ENCODE data around the gene ITPR3.
"Not testable (repeated sequence)": the region's sequence is repeated elsewhere in the genome, so short reads cannot be mapped to it uniquely, and the experiment has no call there.

The ITPR3 gene

GRCh38 chr6:33616113-33616512 lies 5.0 kb upstream of the ITPR3 start:
- no peak for DNase-seq

GRCh38 chr6:33616913-33617312 lies 4.2 kb upstream of the ITPR3 start:
- no peak for DNase-seq

GRCh38 chr6:33619166-33619840 lies 1.8 kb upstream of the ITPR3 start:
- DNase-seq = no peak

GRCh38 chr6:33620158-33620855 lies 815 bp upstream of the ITPR3 start:
- peak; percentile 70 for DNase-seq

GRCh38 chr6:33621711-33622388 lies 728 bp downstream of the ITPR3 start:
- DNase-seq = peak; percentile 67

GRCh38 chr6:33622456-33623431 lies 1.6 kb downstream of the ITPR3 start:
- no peak for DNase-seq

- no peak for DNase-seq
Measured at GRCh38 chr6:33623895-33624381, 2.8 kb downstream of the ITPR3 start.

- no peak for DNase-seq
Measured at GRCh38 chr6:33624856-33625255, 3.7 kb downstream of the ITPR3 start.

GRCh38 chr6:33627876-33628275 lies 6.8 kb downstream of the ITPR3 start:
- no peak for DNase-seq

GRCh38 chr6:33628401-33628964 lies 7.4 kb downstream of the ITPR3 start:
- no peak for DNase-seq

GRCh38 chr6:33630014-33630413 lies 8.9 kb downstream of the ITPR3 start:
- DNase-seq = no peak

- DNase-seq = not testable (repeated sequence)
Measured at GRCh38 chr6:33631521-33631920, 10.4 kb downstream of the ITPR3 start.

GRCh38 chr6:33631971-33632557 lies 10.9 kb downstream of the ITPR3 start:
- DNase-seq = no peak

- no peak for DNase-seq
Measured at GRCh38 chr6:33632558-33633039, 11.5 kb downstream of the ITPR3 start.

- no peak for DNase-seq
Measured at GRCh38 chr6:33633084-33633461, 12.0 kb downstream of the ITPR3 start.

- peak; percentile 82 for DNase-seq
Measured at GRCh38 chr6:33633462-33634158, 12.5 kb downstream of the ITPR3 start.

- DNase-seq = no peak
Measured at GRCh38 chr6:33634161-33634727, 13.1 kb downstream of the ITPR3 start.

- no peak for DNase-seq
Measured at GRCh38 chr6:33634946-33635345, 13.8 kb downstream of the ITPR3 start.

GRCh38 chr6:33636655-33637054 lies 15.5 kb downstream of the ITPR3 start:
- no peak for DNase-seq

- DNase-seq = no peak
Measured at GRCh38 chr6:33638556-33638955, 17.4 kb downstream of the ITPR3 start.

GRCh38 chr6:33639559-33639958 lies 18.4 kb downstream of the ITPR3 start:
- no peak for DNase-seq
